ENCODE measurements around the gene SKOR1. TPM values are rescaled to one million over a fixed set of nuclear protein-coding genes. Genes with fewer than 3 reads are reported as not detected.

Gene SKOR1
- total RNA-seq, 1 donor from 2014 or later: 0.21 TPM

DNA sequence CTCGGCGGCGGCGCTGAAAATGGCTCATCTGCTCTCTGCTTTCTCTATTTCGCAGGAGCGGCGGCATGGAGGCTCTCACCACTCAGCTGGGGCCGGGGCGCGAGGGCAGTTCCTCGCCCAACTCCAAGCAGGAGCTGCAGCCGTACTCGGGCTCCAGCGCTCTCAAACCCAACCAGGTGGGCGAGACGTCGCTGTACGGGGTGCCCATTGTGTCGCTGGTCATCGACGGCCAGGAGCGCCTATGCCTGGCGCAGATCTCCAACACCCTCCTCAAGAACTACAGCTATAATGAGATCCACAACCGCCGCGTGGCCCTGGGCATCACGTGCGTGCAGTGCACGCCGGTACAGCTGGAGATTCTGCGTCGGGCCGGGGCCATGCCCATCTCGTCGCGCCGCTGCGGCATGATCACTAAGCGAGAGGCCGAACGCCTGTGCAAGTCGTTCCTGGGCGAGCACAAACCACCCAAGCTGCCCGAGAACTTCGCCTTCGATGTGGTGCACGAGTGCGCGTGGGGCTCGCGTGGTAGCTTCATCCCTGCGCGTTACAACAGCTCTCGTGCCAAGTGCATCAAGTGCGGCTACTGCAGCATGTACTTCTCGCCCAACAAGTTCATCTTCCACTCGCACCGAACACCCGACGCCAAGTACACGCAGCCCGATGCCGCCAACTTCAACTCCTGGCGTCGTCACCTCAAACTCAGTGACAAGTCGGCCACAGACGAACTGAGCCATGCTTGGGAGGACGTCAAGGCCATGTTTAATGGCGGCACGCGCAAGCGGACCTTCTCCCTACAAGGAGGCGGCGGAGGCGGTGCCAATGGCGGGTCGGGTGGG, 790 bp downstream of the SKOR1 start:
- peaks cover 38% of the 10 kb centered on the region for H3K27me3 Mint-ChIP-seq (ENCODE audit: unreplicated experiment)
- TF ChIP-seq, protein P1, sequence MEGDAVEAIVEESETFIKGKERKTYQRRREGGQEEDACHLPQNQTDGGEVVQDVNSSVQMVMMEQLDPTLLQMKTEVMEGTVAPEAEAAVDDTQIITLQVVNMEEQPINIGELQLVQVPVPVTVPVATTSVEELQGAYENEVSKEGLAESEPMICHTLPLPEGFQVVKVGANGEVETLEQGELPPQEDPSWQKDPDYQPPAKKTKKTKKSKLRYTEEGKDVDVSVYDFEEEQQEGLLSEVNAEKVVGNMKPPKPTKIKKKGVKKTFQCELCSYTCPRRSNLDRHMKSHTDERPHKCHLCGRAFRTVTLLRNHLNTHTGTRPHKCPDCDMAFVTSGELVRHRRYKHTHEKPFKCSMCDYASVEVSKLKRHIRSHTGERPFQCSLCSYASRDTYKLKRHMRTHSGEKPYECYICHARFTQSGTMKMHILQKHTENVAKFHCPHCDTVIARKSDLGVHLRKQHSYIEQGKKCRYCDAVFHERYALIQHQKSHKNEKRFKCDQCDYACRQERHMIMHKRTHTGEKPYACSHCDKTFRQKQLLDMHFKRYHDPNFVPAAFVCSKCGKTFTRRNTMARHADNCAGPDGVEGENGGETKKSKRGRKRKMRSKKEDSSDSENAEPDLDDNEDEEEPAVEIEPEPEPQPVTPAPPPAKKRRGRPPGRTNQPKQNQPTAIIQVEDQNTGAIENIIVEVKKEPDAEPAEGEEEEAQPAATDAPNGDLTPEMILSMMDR (IDR thresholded peaks at IDR 0.05; ENCODE audit: unreplicated experiment): no peak
- peaks cover 6% of the 10 kb centered on the region for H3K36me3 Mint-ChIP-seq (ENCODE audit: low read depth, unreplicated experiment)
- H3K9me3 Mint-ChIP-seq (ENCODE audit: unreplicated experiment): no peaks in the 10 kb centered on the region
- no peak for DNase-seq (ENCODE audit: low spot score)
- H3K4me3 Mint-ChIP-seq (ENCODE audit: unreplicated experiment): no peak overlapping the region
- no peak overlapping the region for H3K27ac Mint-ChIP-seq (ENCODE audit: unreplicated experiment)
- peaks cover 30% of the 10 kb centered on the region for H3K4me1 Mint-ChIP-seq (ENCODE audit: unreplicated experiment)

DNA sequence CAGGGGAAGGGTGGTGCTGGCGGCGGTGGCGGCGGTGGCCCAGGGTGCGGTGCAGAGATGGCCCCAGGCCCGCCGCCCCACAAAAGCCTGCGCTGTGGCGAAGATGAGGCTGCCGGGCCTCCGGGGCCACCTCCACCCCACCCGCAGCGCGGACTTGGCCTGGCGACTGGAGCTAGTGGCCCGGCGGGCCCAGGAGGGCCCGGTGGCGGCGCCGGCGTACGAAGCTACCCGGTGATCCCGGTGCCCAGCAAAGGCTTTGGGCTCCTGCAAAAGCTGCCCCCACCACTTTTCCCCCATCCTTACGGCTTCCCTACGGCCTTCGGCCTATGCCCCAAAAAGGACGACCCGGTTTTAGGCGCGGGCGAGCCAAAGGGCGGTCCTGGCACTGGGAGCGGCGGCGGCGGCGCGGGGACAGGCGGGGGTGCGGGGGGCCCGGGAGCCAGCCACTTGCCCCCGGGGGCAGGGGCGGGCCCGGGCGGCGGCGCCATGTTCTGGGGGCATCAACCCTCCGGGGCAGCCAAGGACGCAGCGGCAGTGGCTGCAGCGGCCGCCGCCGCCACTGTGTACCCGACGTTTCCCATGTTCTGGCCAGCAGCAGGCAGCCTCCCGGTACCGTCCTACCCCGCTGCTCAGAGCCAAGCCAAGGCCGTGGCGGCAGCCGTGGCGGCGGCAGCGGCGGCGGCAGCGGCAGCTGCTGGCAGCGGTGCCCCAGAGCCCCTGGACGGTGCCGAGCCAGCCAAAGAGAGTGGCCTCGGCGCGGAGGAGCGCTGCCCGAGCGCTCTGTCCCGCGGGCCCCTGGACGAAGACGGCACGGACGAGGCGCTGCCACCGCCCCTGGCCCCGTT, 1.6 kb downstream of the SKOR1 start:
- H3K27ac Mint-ChIP-seq (ENCODE audit: unreplicated experiment): no peak overlapping the region
- peaks cover 33% of the 10 kb centered on the region for H3K27me3 Mint-ChIP-seq (ENCODE audit: unreplicated experiment)
- TF ChIP-seq, protein P1 (IDR thresholded peaks at IDR 0.05; ENCODE audit: unreplicated experiment): no peak
- no peak overlapping the region for H3K4me3 Mint-ChIP-seq (ENCODE audit: unreplicated experiment)
- H3K9me3 Mint-ChIP-seq (ENCODE audit: unreplicated experiment): no peaks in the 10 kb centered on the region
- H3K4me1 Mint-ChIP-seq (ENCODE audit: unreplicated experiment): peaks cover 29% of the 10 kb centered on the region
- H3K36me3 Mint-ChIP-seq (ENCODE audit: low read depth, unreplicated experiment): peaks cover 6% of the 10 kb centered on the region
- DNase-seq (ENCODE audit: low spot score): no peak

DNA sequence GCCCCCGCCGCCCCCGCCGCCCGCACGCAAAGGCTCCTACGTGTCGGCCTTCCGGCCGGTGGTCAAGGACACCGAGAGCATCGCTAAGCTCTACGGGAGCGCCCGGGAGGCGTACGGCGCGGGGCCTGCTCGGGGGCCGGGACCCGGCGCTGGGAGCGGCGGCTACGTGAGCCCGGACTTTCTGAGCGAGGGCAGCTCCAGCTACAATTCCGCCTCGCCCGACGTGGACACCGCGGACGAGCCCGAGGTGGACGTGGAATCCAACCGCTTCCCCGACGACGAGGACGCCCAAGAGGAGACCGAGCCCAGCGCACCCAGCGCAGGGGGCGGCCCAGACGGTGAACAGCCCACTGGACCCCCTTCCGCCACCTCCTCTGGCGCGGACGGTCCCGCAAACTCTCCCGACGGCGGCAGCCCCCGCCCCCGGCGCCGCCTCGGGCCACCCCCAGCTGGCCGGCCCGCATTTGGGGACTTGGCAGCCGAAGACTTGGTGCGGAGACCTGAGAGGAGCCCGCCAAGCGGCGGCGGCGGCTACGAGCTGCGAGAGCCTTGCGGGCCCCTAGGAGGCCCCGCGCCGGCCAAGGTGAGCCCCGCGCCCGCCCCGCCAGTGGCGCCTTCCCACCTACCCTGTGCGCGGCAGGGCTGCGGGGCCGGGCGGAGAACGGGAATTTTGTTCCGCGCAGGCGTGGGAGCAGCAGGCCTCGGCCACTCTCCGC, 2.4 kb downstream of the SKOR1 start:
- Mint-ChIP-seq H3K4me3 (ENCODE audit: unreplicated experiment) (no peak overlapping the region), H3K27me3 (ENCODE audit: unreplicated experiment) (peaks cover 27% of the 10 kb centered on the region), H3K4me1 (ENCODE audit: unreplicated experiment) (peaks cover 29% of the 10 kb centered on the region), H3K36me3 (ENCODE audit: low read depth, unreplicated experiment) (peaks cover 6% of the 10 kb centered on the region), H3K9me3 (ENCODE audit: unreplicated experiment) (no peaks in the 10 kb centered on the region), H3K27ac (ENCODE audit: unreplicated experiment) (no peak overlapping the region)
- TF ChIP-seq, protein P1 (IDR thresholded peaks at IDR 0.05; ENCODE audit: unreplicated experiment): no peak
- DNase-seq (ENCODE audit: low spot score): no peak

DNA sequence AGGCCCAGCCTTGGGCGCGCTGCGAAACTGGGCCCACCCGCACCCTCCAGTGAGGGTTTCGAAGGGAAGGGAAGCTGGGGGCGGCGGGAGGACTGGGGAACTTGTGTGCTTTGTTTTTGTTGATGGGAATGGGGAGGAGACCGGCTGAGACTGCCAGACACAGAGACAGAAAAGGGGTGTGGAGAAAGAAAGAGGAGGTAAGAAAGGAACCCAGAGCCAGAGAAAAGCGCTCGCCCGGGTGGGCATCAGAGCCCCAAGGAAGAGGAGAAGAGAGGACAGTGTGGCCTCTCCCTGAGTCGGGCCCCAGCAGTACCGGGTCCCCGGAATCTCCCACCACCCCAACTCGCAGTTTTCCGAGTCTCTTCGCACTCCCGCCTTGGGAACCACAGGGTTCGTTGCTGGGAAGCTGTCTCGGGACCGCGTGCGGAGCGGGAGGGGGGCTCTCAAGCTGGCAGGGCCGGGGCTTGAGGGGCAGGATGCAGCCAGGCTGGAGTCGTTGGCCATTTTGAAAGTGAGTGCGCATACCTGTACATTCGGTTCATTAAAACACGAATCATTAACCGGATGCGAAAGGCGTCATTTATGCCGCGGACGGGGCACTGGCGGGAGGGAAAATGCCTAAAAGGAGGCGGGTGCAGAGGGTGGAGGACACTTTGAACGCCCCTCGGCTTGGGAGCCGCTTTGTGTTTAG, 3.1 kb downstream of the SKOR1 start:
- H3K27ac Mint-ChIP-seq (ENCODE audit: unreplicated experiment): no peak overlapping the region
- peaks cover 35% of the 10 kb centered on the region for H3K4me1 Mint-ChIP-seq (ENCODE audit: unreplicated experiment)
- no peak for DNase-seq (ENCODE audit: low spot score)

More for the DNA sequence above, 3.1 kb downstream of the SKOR1 start:
- H3K27me3 Mint-ChIP-seq (ENCODE audit: unreplicated experiment): peaks cover 28% of the 10 kb centered on the region
- no peaks in the 10 kb centered on the region for H3K9me3 Mint-ChIP-seq (ENCODE audit: unreplicated experiment)
- H3K36me3 Mint-ChIP-seq (ENCODE audit: low read depth, unreplicated experiment): peaks cover 6% of the 10 kb centered on the region
- TF ChIP-seq, protein P1 (IDR thresholded peaks at IDR 0.05; ENCODE audit: unreplicated experiment): no peak
- H3K4me3 Mint-ChIP-seq (ENCODE audit: unreplicated experiment): no peak overlapping the region

All from endothelial cell (in vitro differentiated cells).